Endothelial cell of umbilical vein (primary cell): Measurements from ENCODE around the gene ELOB. TPM values are rescaled to one million over a fixed set of nuclear protein-coding genes. Genes with fewer than 3 reads are reported as not detected.

ENCODE experiments used
- BruUV-seq: library from RNA; stranded (reverse); fragments of 400-500 nt; replicated peaks from 2 replicates; lab custom pipeline; 2021; lab: Mats Ljungman, UMichigan
- CTCF ChIA-PET: fragments of 300-600, 350-600 bp; sonication (Branson Sonifier 250); formaldehyde crosslinking; loops from one replicate; lab custom pipeline; 2021; ENCODE audit warnings: antibody characterized with exemption, inconsistent platforms; lab: Charles Lee
- POLR2A ChIA-PET: fragments of 300-600, 350-600 bp; sonication (Branson Sonifier 250); formaldehyde crosslinking; loops from one replicate; lab custom pipeline; 2021; ENCODE audit warnings: antibody characterized with exemption, inconsistent platforms; lab: Charles Lee
- DNase-seq: peaks from one replicate; pipeline ENCODE4 v3.0.0-alpha.2; 2011; ENCODE audit warnings: low read depth, low spot score
- FAIRE-seq: peaks from 2 replicates; lab custom pipeline; 2011; peaks lifted over from hg19 to GRCh38; lab: Jason Lieb, UNC
- H2AFZ ChIP-seq: 2 replicates; pipeline ENCODE4 v1.6.0; 2012; ENCODE audit warnings: low read depth, low read length, control low read depth, inconsistent platforms
- H3K27ac ChIP-seq: 2 replicates; pipeline ENCODE4 v1.5.1; 2011; ENCODE audit warnings: low read depth, mild to moderate bottlenecking, control low read depth, low read length, moderate library complexity; ENCODE audit not compliant: insufficient read depth
- H3K27me3 ChIP-seq, 2 experiments: 2 replicates each; pipeline versions ENCODE4 v1.6.0 to v1.6.1; 2011; ENCODE audit warnings: low read length in 2 of 2, mixed read lengths in 1 of 2; ENCODE audit not compliant: control insufficient read depth in 2 of 2, insufficient read depth in 2 of 2
- H3K36me3 ChIP-seq, 2 experiments: 2 replicates in 1 of 2; 3 replicates in 1 of 2; pipeline ENCODE4 v1.5.1; 2011; ENCODE audit warnings: low read length in 2 of 2, mild to moderate bottlenecking in 1 of 2, moderate library complexity in 1 of 2; ENCODE audit not compliant: control insufficient read depth in 2 of 2, insufficient read depth in 2 of 2; ENCODE audit errors: extremely low read depth in 1 of 2
- H3K4me1 ChIP-seq: 3 replicates; pipeline ENCODE4 v1.5.1; 2011; ENCODE audit warnings: mild to moderate bottlenecking, low read length; ENCODE audit not compliant: control insufficient read depth, insufficient read depth; ENCODE audit errors: extremely low read depth
- H3K4me2 ChIP-seq: 2 replicates; pipeline ENCODE4 v1.6.1; 2011; ENCODE audit warnings: low read length, control low read depth, mixed read lengths; ENCODE audit not compliant: insufficient read depth
- H3K4me3 ChIP-seq, 3 experiments: fragments of 200-600 bp in 1 of 3; sonication (generic), shearing (Covaris generic) in 1 of 3; replicated peaks in 1 of 3; 2 replicates each; pipeline ENCODE4 v1.5.1; 2011 to 2016; ENCODE audit warnings: control low read depth in 3 of 3, low read length in 3 of 3, mild to moderate bottlenecking in 2 of 3, inconsistent platforms in 1 of 3, low read depth in 1 of 3, moderate library complexity in 1 of 3; ENCODE audit not compliant: insufficient read depth in 1 of 3
- H3K79me2 ChIP-seq: 2 replicates; pipeline ENCODE4 v1.6.0; 2012; ENCODE audit warnings: low read length, inconsistent platforms; ENCODE audit not compliant: control insufficient read depth, insufficient read depth
- H3K9ac ChIP-seq: replicated peaks from 2 replicates; pipeline ENCODE3; 2011; ENCODE audit warnings: low read length, control low read depth; ENCODE audit not compliant: insufficient read depth; ENCODE audit errors: extremely low read depth
- H3K9me1 ChIP-seq: replicated peaks from 3 replicates; pipeline ENCODE4 v1.6.0; 2011; ENCODE audit warnings: mild to moderate bottlenecking, low read length; ENCODE audit not compliant: control insufficient read depth, insufficient read depth; ENCODE audit errors: extremely low read depth
- H3K9me3 ChIP-seq: replicated peaks from 2 replicates; pipeline ENCODE4 v1.5.1; 2012; ENCODE audit warnings: low read length, inconsistent platforms; ENCODE audit not compliant: control insufficient read depth, insufficient read depth
- H4K20me1 ChIP-seq: replicated peaks from 2 replicates; pipeline ENCODE3; 2011; ENCODE audit warnings: mild to moderate bottlenecking, low read length; ENCODE audit not compliant: control insufficient read depth, insufficient read depth; ENCODE audit errors: extremely low read depth
- EZH2 ChIP-seq: IDR thresholded peaks from 2 replicates; pipeline ENCODE4 v1.6.1; 2012; ENCODE audit warnings: borderline replicate concordance, low read depth, mild to moderate bottlenecking, moderate library complexity, low read length, inconsistent platforms; ENCODE audit not compliant: severe bottlenecking
- FOS ChIP-seq: IDR thresholded peaks from 2 replicates; pipeline ENCODE4 v1.6.1; 2011; ENCODE audit warnings: mild to moderate bottlenecking, low read length, moderate library complexity, borderline replicate concordance; ENCODE audit not compliant: insufficient read depth
- GATA2 ChIP-seq: IDR thresholded peaks from 2 replicates; pipeline ENCODE4 v1.7.0; 2011; ENCODE audit warnings: low read depth, mild to moderate bottlenecking, moderate library complexity, mixed read lengths, low read length; ENCODE audit not compliant: insufficient read length, insufficient read depth
- JUN ChIP-seq: IDR thresholded peaks from 2 replicates; pipeline ENCODE4 v1.6.1; 2011; ENCODE audit warnings: borderline replicate concordance, low read depth; ENCODE audit not compliant: insufficient read length, insufficient read depth
- MYC ChIP-seq: IDR thresholded peaks from one replicate; pipeline ENCODE4 v1.6.1; 2011; ENCODE audit warnings: mild to moderate bottlenecking, low read depth, low read length
- POLR2A ChIP-seq: IDR thresholded peaks from 2 replicates; pipeline ENCODE4 v1.6.1; 2012; ENCODE audit warnings: low read depth, mild to moderate bottlenecking, control low read depth, low read length
- POLR2AphosphoS5 ChIP-seq: IDR thresholded peaks from 2 replicates; pipeline ENCODE4 v1.6.1; 2012; ENCODE audit warnings: low read depth, mild to moderate bottlenecking, control low read depth, low read length, moderate library complexity; ENCODE audit not compliant: insufficient read depth
- dilution Hi-C: fragments of 300-500 bp; cut with MboI; formaldehyde crosslinking; loops from one replicate; pipeline ENCODE4 v1.15.0; 2019; ENCODE audit warnings: low sequenced_read_pairs; ENCODE audit not compliant: extremely low pct_ligation_motif_present
- intact Hi-C: fragments of 100-400 bp; cut with micrococcal nuclease; formaldehyde crosslinking; loops from one replicate; pipeline ENCODE4 v1.10.0; 2022
- polyA plus RNA-seq, 4 experiments: library from polyadenylated mRNA; depleted of rRNA in 3 of 4; stranded (reverse) in 3 of 4; unstranded in 1 of 4; fragments of >200 nt; gene quantifications; 2 replicates each; pipeline versions ENCODE4 v1.2.1 to v1.2.3, GENCODE V29; 2011 to 2012; ENCODE audit warnings: missing spikeins in 1 of 4
- total RNA-seq: library from RNA; stranded (reverse); gene quantifications from 2 replicates; pipeline ENCODE4 v1.2.3, GENCODE V29; 2021
- TF ChIP-seq, protein P1 (sequence below): IDR thresholded peaks from 2 replicates; pipeline ENCODE4 v1.6.1; 2011; ENCODE audit not compliant: insufficient read depth, insufficient read length
- TF ChIP-seq, protein P2 (sequence below), 2 donors: IDR thresholded peaks; 1 replicate in 1 of 2; 2 replicates in 1 of 2; pipeline ENCODE4 v1.5.1; 2011; ENCODE audit warnings: low read length in 2 of 2, mild to moderate bottlenecking in 2 of 2, moderate library complexity in 2 of 2, control low read depth in 1 of 2, inconsistent platforms in 1 of 2, low read depth in 1 of 2; ENCODE audit not compliant: insufficient read depth in 1 of 2; ENCODE audit errors: extremely low read depth in 1 of 2

Gene ELOB
- total and polyA plus RNA-seq, 2 donors (not counting 3 experiments of a cell fraction or from before 2014, with no cell fraction given), result 251 to 848 TPM

DNA sequence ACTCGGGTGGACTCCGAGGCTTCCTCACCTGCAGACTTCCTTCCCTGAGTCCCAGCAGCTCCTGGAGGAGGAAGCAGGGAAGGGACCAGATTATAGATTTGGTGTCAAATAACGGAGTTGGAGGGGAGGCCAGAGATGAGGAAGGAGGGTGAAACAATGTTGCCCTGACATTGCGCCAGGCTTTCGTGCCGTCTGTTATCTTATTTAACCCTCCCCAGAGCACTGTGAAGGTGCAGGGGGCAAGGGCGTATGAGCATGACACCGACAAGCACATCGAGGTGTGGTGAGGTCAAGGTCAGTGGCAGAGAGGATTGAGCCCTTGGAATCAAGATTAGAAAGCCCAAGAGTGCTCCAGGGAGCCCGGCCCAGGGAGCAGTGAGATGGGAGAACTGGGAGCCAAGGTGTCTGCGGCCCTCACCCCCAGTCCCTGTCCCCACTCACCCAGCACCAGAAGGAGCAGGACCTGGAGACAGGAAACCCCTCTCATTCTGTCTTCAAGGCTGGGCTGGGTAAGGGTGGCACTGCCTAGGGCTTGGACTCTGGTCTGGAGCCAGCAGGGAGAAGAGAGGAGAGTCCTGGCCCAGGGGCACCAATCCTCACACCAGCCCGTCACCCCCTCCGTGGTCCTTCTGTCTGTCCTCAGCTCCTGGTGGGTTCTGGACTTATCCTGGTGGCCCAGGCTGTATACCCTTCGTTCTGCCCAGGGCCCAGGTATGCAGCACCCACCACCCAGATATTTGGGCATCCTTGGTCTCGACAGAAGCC lies 9.2 kb upstream of the ELOB start:
- POLR2A ChIA-PET, result no interaction called here
- no peak for FAIRE-seq
- no TSS peak for BruUV-seq

More for the DNA sequence above, 9.2 kb upstream of the ELOB start:
- Histone ChIP-seq H3K36me3 (no peaks in the 10 kb centered on the region), H2AFZ (no peak overlapping the region), H3K4me2 (no peak overlapping the region), H3K79me2 (no peaks in the 10 kb centered on the region), H3K9me1 (no peaks in the 10 kb centered on the region), H4K20me1 (no peaks in the 10 kb centered on the region), H3K4me1 (no peaks in the 10 kb centered on the region), H3K4me3 (no peak overlapping the region), H3K27me3 (peaks cover 10 to 18% of the 10 kb centered on the region in 2 experiments), H3K27ac (no peak overlapping the region), H3K9me3 (no peaks in the 10 kb centered on the region), H3K9ac (no peak overlapping the region)
- TF ChIP-seq MYC (no peak), GATA2 (no peak), POLR2AphosphoS5 (no peak), JUN (no peak), FOS (no peak), POLR2A (no peak), EZH2 (no peak)
- TF ChIP-seq, protein P1, sequence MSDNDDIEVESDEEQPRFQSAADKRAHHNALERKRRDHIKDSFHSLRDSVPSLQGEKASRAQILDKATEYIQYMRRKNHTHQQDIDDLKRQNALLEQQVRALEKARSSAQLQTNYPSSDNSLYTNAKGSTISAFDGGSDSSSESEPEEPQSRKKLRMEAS, result no peak
- TF ChIP-seq, protein P2, sequence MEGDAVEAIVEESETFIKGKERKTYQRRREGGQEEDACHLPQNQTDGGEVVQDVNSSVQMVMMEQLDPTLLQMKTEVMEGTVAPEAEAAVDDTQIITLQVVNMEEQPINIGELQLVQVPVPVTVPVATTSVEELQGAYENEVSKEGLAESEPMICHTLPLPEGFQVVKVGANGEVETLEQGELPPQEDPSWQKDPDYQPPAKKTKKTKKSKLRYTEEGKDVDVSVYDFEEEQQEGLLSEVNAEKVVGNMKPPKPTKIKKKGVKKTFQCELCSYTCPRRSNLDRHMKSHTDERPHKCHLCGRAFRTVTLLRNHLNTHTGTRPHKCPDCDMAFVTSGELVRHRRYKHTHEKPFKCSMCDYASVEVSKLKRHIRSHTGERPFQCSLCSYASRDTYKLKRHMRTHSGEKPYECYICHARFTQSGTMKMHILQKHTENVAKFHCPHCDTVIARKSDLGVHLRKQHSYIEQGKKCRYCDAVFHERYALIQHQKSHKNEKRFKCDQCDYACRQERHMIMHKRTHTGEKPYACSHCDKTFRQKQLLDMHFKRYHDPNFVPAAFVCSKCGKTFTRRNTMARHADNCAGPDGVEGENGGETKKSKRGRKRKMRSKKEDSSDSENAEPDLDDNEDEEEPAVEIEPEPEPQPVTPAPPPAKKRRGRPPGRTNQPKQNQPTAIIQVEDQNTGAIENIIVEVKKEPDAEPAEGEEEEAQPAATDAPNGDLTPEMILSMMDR (IDR thresholded peaks at IDR 0.05; ENCODE audit: extremely low read depth in 1 of 2, insufficient read depth in 1 of 2, low read depth in 1 of 2, low read length in 2 of 2), result no peak
- DNase-seq, result no peak
- intact Hi-C loops, result no loop called here
- dilution Hi-C loops, result no loop called here
- CTCF ChIA-PET, result no interaction called here
